Naive B cell (primary cell): ENCODE data around the gene TGFBR3. TPM values are rescaled to one million over a fixed set of nuclear protein-coding genes. Genes with fewer than 3 reads are reported as not detected.

Experiments
- ATAC-seq, 2 donors: fragments of 150-1000 bp; cut with Tn5 transposase; 2 replicates each; pipeline ENCODE4 v1.10.0; 2021; ENCODE audit warnings: low read depth in 2 of 2, mild to moderate bottlenecking in 2 of 2, moderate library complexity in 2 of 2
- DNase-seq: peaks from one replicate; pipeline ENCODE4 v3.0.0; 2022
- H3K27ac Mint-ChIP-seq, 6 donors: one replicate each; pipeline ENCODE4 v1.8.0; 2020 to 2022; ENCODE audit warnings: mild to moderate bottlenecking in 6 of 6, mixed read lengths in 6 of 6, moderate library complexity in 5 of 6, inconsistent platforms in 2 of 6
- H3K27me3 Mint-ChIP-seq, 3 donors: one replicate each; pipeline ENCODE4 v1.8.0; 2021 to 2022; ENCODE audit warnings: mixed read lengths in 3 of 3, mild to moderate bottlenecking in 1 of 3
- H3K36me3 Mint-ChIP-seq, 2 donors: one replicate each; pipeline ENCODE4 v1.8.0; 2020 to 2022; ENCODE audit warnings: mixed read lengths in 2 of 2, inconsistent platforms in 1 of 2, mild to moderate bottlenecking in 1 of 2
- H3K4me1 Mint-ChIP-seq, 3 donors: one replicate each; pipeline ENCODE4 v1.8.0; 2020 to 2022; ENCODE audit warnings: mixed read lengths in 3 of 3, inconsistent platforms in 1 of 3, mild to moderate bottlenecking in 1 of 3, moderate library complexity in 1 of 3
- H3K4me3 Mint-ChIP-seq, 8 donors: one replicate each; pipeline ENCODE4 v1.8.0; 2020 to 2022; ENCODE audit warnings: mild to moderate bottlenecking in 8 of 8, mixed read lengths in 8 of 8, moderate library complexity in 8 of 8, inconsistent platforms in 2 of 8
- H3K9me3 Mint-ChIP-seq, 7 donors: one replicate each; pipeline ENCODE4 v1.8.0; 2020 to 2022; ENCODE audit warnings: mixed read lengths in 7 of 7, mild to moderate bottlenecking in 5 of 7, inconsistent platforms in 2 of 7, moderate library complexity in 1 of 7
- polyA plus RNA-seq, 6 donors: library from polyadenylated mRNA; unstranded; fragments of 300-500 nt; fragmentation: Illumina TruSeq; gene quantifications; one replicate each; pipeline ENCODE4 v1.2.3, GENCODE V29; 2021; ENCODE audit warnings: low read depth in 6 of 6

TGFBR3 gene
- polyA plus RNA-seq, 6 donors from 2014 or later: 0.04 to 0.43 (median 0.31) TPM

GRCh38 chr1:91696321-91696720, 189.6 kb downstream of the TGFBR3 start:
- Mint-ChIP-seq H3K36me3 (no peaks in the 10 kb centered on the region), H3K9me3 (no peaks in the 10 kb centered on the region), H3K27me3 (no peaks in the 10 kb centered on the region), H3K27ac (no peak overlapping the region), H3K4me1 (no peaks in the 10 kb centered on the region), H3K4me3 (no peak overlapping the region)
- no peak for ATAC-seq
- no peak for DNase-seq

GRCh38 chr1:91693557-91693956, 192.4 kb downstream of the TGFBR3 start:
- Mint-ChIP-seq H3K27me3 (peaks cover 0 to 6% (median 3%) of the 10 kb centered on the region in 3 donors), H3K4me1 (no peaks in the 10 kb centered on the region), H3K4me3 (no peak overlapping the region), H3K27ac (no peak overlapping the region), H3K9me3 (no peaks in the 10 kb centered on the region), H3K36me3 (no peaks in the 10 kb centered on the region)
- no peak for DNase-seq
- ATAC-seq: no peak

- DNase-seq (no peak), ATAC-seq (no peak)
- no peaks in the 10 kb centered on the region for H3K9me3 Mint-ChIP-seq
- H3K4me1 Mint-ChIP-seq: no peaks in the 10 kb centered on the region
- H3K27ac Mint-ChIP-seq: no peak overlapping the region
- no peaks in the 10 kb centered on the region for H3K36me3 Mint-ChIP-seq
- H3K27me3 Mint-ChIP-seq: peaks cover 0 to 13% (median 3%) of the 10 kb centered on the region in 3 donors
- H3K4me3 Mint-ChIP-seq: no peak overlapping the region
Observed at GRCh38 chr1:91691525-91691924, 194.4 kb downstream of the TGFBR3 start.

GRCh38 chr1:91689641-91690481, 196.1 kb downstream of the TGFBR3 start:
- Mint-ChIP-seq H3K9me3 (no peaks in the 10 kb centered on the region), H3K4me3 (no peak overlapping the region), H3K4me1 (peaks cover 0 to under 1% (median 0%) of the 10 kb centered on the region in 3 donors), H3K27me3 (peaks cover 0 to 13% (median 3%) of the 10 kb centered on the region in 3 donors), H3K27ac (peak overlapping the region in 1 of 6 donors; percentile 23), H3K36me3 (no peaks in the 10 kb centered on the region)
- ATAC-seq: no peak
- DNase-seq: no peak

GRCh38 chr1:91687452-91687851, 198.5 kb downstream of the TGFBR3 start:
- Mint-ChIP-seq H3K4me1 (peaks cover 0 to 4% (median 0%) of the 10 kb centered on the region in 3 donors), H3K27me3 (peaks cover 0 to 13% (median 3%) of the 10 kb centered on the region in 3 donors), H3K27ac (no peak overlapping the region), H3K4me3 (no peak overlapping the region), H3K36me3 (no peaks in the 10 kb centered on the region), H3K9me3 (no peaks in the 10 kb centered on the region)
- ATAC-seq (no peak), DNase-seq (no peak)

GRCh38 chr1:91685994-91686393, 200.0 kb downstream of the TGFBR3 start:
- DNase-seq: no peak
- Mint-ChIP-seq H3K4me1 (peaks cover 0 to 4% (median 0%) of the 10 kb centered on the region in 3 donors), H3K27me3 (peaks cover 0 to 13% (median 3%) of the 10 kb centered on the region in 3 donors), H3K27ac (no peak overlapping the region), H3K9me3 (no peaks in the 10 kb centered on the region), H3K36me3 (no peaks in the 10 kb centered on the region), H3K4me3 (no peak overlapping the region)
- no peak for ATAC-seq

- ATAC-seq: no peak
- no peak for DNase-seq
- Mint-ChIP-seq H3K4me3 (no peak overlapping the region), H3K27me3 (peaks cover 0 to 13% (median 0%) of the 10 kb centered on the region in 3 donors), H3K4me1 (peaks cover 0 to 4% (median 0%) of the 10 kb centered on the region in 3 donors), H3K27ac (peak overlapping the region in 1 of 6 donors; percentile 25), H3K9me3 (no peaks in the 10 kb centered on the region), H3K36me3 (no peaks in the 10 kb centered on the region)
Observed at GRCh38 chr1:91684481-91685196, 201.3 kb downstream of the TGFBR3 start.

- peaks cover 0 to 4% (median 0%) of the 10 kb centered on the region in 3 donors for H3K4me1 Mint-ChIP-seq
- peaks cover 0 to 8% (median 0%) of the 10 kb centered on the region in 3 donors for H3K27me3 Mint-ChIP-seq
- H3K4me3 Mint-ChIP-seq: no peak overlapping the region
- no peak for DNase-seq
- no peak for ATAC-seq
- no peaks in the 10 kb centered on the region for H3K36me3 Mint-ChIP-seq
- peak overlapping the region in 1 of 6 donors; percentile 78 for H3K27ac Mint-ChIP-seq
- H3K9me3 Mint-ChIP-seq: no peaks in the 10 kb centered on the region
Observed at GRCh38 chr1:91683598-91683951, 202.4 kb downstream of the TGFBR3 start.

GRCh38 chr1:91682882-91683597, 202.9 kb downstream of the TGFBR3 start:
- DNase-seq: no peak
- H3K4me1 Mint-ChIP-seq: peaks cover 0 to 4% (median 0%) of the 10 kb centered on the region in 3 donors
- no peak overlapping the region for H3K27ac Mint-ChIP-seq
- H3K36me3 Mint-ChIP-seq: no peaks in the 10 kb centered on the region
- peaks cover 0 to 5% (median 0%) of the 10 kb centered on the region in 3 donors for H3K27me3 Mint-ChIP-seq
- H3K9me3 Mint-ChIP-seq: no peaks in the 10 kb centered on the region
- ATAC-seq: no peak
- no peak overlapping the region for H3K4me3 Mint-ChIP-seq

- Mint-ChIP-seq H3K4me3 (no peak overlapping the region), H3K4me1 (peaks cover 0 to 4% (median 0%) of the 10 kb centered on the region in 3 donors), H3K27ac (peak overlapping the region in 1 of 6 donors; percentile 36), H3K27me3 (no peaks in the 10 kb centered on the region), H3K36me3 (no peaks in the 10 kb centered on the region), H3K9me3 (no peaks in the 10 kb centered on the region)
- ATAC-seq: no peak
- no peak for DNase-seq
Observed at GRCh38 chr1:91680556-91681155, 205.3 kb downstream of the TGFBR3 start.

GRCh38 chr1:91679446-91679845, 206.5 kb downstream of the TGFBR3 start:
- ATAC-seq: no peak
- Mint-ChIP-seq H3K9me3 (no peaks in the 10 kb centered on the region), H3K27me3 (no peaks in the 10 kb centered on the region), H3K4me1 (no peaks in the 10 kb centered on the region), H3K27ac (peak overlapping the region in 1 of 6 donors; percentile 39), H3K36me3 (no peaks in the 10 kb centered on the region), H3K4me3 (peak overlapping the region in 1 of 8 donors; percentile 54)
- no peak for DNase-seq

GRCh38 chr1:91676030-91676429, 209.9 kb downstream of the TGFBR3 start:
- Mint-ChIP-seq H3K4me1 (no peaks in the 10 kb centered on the region), H3K27me3 (no peaks in the 10 kb centered on the region), H3K36me3 (no peaks in the 10 kb centered on the region), H3K9me3 (no peaks in the 10 kb centered on the region), H3K4me3 (no peak overlapping the region), H3K27ac (peak overlapping the region in 1 of 6 donors; percentile 13)
- DNase-seq (no peak), ATAC-seq (no peak)

- no peaks in the 10 kb centered on the region for H3K4me1 Mint-ChIP-seq
- ATAC-seq (no peak), DNase-seq (no peak)
- no peak overlapping the region for H3K4me3 Mint-ChIP-seq
- no peaks in the 10 kb centered on the region for H3K36me3 Mint-ChIP-seq
- no peaks in the 10 kb centered on the region for H3K9me3 Mint-ChIP-seq
- no peak overlapping the region for H3K27ac Mint-ChIP-seq
- H3K27me3 Mint-ChIP-seq: no peaks in the 10 kb centered on the region
Observed at GRCh38 chr1:91674107-91674506, 211.8 kb downstream of the TGFBR3 start.
